Activated naive CD4-positive, alpha-beta T cell treated with anti-CD3 and anti-CD28 coated beads, Interleukin-2, amount 50 U/mL, for 16 hours (primary cell): Measurements from ENCODE around the gene SPIRE1.
"Not testable (repeated sequence)": the region's sequence is repeated elsewhere in the genome, so short reads cannot be mapped to it uniquely, and the experiment has no call there.

Experiments
- DNase-seq: peaks from one replicate; pipeline ENCODE4 v3.0.0-alpha.2; 2020

The SPIRE1 gene

DNA sequence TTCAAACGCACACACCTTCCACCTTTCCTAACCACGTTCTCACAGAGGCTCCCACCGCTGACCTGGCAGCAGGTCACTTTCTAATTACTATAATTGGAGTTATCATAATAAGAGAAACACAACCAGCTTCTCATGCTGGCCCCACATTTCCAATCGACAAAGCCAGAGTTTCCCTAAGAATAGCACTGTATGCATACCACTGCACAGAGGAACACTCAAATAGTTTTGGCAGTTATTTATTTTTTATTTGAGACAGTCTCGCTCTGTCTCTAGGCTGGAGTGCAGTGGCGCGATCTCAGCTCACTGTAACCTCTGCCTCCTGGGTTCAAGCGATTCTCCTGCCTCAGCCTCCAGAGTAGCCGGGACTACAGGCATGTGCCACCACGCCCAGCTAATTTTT, 176.0 kb downstream of the SPIRE1 start:
- not testable (repeated sequence) for DNase-seq

DNA sequence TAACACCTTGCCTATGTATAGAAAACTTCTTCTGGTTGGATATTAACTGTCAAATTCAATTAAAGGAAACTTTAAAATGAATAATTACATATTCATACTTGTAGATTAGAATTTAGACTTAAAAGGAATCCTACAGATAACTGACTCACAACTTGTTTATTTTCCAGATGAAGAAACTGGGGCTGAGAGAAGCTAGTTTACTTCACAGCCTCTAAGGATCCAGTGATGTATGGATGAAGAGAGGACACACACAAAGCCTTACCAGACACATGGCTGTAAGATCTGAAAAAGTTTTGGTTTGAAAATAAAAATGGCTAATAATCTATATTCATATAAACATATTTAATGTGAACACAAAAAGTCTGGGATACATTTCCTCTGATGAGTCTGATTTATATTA, 177.9 kb downstream of the SPIRE1 start:
- no peak for DNase-seq

DNA sequence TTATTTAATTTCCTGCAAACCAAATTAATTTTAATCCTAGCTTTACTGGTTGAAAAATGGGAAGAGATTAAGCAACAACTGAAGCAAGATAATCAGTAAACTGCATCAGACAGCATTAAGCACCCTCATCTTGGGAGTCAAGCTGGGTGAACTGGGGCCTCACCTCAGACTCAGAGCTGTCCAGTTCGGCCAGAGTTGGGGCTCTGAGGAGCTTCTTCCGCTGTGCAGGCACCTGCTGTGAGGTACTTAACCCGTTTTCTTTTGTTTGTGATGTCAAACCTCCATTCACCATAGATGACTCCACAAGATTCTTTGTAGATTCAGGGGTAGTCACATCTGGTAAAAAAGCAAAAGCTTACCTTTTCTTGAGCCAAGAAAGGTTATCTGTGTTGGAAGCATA, 178.4 kb downstream of the SPIRE1 start:
- no peak for DNase-seq

DNA sequence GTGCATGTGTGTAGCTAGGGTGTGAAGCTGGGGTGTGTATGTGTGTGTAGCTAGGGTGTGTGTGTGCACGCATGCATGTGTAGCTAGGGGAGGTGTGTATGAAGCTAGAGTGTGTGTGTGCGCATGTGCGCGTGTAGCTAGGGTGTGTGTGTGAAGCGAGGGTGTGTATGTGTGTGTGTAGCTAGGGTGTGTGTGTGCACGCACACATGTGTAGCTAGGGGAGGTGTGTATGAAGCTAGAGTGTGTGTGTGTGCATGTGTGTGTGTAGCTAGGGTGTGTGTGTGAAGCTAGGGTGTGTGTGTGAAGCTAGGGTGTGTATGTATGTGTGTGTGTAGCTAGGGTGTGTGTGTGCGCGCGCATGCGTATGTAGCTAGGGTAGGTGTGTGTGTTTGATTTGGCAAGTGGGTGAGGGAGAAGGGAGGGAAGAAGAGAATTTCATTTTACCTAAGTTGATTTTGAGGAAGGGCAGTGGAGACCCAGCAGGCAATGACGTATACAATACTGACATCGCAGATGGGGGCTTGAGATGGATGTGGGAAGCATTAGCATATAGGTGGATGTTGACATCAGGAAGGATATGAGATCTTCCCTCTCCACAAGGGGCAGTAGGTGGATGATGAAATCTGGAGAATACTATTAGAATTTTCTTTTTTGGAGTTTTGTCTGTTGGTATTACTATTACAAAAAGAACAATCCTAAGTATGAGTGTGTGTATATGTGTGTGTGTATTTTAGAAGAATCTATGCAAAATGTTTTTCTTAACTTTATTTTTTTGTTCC, 179.4 kb downstream of the SPIRE1 start:
- no peak for DNase-seq

DNA sequence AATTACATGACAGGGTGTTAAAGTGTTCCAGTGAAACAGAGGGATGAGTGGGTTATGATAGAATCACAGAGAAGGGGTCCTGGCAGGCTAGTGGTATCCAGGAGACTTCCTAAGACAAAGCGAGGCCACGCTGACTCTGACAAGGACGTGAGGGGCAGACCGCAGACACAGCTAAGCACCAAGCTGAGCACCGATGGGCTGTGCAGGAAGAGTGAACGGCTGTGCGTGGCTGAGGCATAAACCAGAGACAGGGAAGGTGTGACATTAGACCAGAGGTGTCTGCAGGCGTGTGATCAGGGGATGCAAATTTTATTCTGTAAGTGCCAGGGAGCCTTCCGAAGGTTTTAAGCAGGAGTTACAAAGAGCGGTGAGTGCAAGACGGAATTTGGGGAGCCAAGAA, 180.3 kb downstream of the SPIRE1 start:
- no peak for DNase-seq

DNA sequence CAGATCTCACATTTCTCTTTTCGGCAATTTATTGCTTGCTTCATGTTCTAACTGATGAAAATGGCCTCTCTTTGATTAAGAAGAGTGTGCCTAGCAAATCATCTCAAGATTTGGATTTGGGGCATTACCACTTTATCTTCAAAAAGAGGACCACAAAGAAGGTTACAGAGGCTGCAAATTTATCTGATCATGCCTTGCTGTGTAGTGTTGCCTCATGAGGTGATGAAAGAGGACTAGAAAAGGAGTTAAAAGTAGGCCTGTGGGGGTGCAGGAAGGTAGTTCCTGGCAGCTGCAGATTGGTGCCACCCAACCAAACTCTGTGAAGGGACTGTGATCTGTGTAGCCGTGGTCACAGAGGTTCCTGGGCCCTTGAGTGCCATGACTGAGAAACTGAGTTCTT, 181.0 kb downstream of the SPIRE1 start:
- DNase-seq = no peak

DNA sequence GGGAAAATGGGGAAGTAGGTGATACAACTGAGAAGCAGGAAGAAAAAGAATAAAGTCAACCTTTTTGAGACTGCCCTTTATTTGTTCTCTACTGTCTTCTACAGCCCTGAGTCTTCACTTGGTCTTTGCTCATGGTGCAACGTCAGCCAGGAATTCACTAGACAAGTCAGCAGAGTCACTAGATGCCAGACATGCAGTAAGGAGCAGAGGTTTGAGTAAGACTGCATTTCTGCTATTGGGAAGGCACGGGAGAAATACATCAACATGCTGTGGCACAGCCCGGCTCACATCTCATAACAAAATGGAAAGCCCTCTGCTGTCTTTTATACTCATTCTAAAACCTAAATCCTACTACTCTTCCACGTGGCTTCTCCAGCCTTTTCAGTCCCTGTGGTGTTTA, 183.0 kb downstream of the SPIRE1 start:
- no peak for DNase-seq

DNA sequence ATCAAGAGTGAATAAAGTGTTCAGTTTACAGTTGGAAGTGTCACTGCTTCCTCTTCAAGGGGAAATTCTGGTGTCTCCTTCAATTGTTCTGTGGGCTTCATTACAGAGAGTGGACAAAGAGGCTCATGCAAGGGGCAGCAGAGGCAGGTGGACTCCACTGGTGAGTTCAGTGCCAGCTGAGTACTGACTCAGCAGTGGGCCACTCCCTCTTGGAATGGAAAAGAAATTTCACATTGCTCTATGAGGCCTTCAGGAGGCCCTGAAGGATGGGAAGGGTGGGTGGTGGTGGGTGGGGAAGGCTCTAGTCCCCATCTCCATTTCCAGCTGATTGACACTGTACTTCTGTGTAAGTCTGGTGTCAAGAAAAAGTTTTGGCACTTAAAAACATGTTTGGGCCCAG, 183.8 kb downstream of the SPIRE1 start:
- no peak for DNase-seq

DNA sequence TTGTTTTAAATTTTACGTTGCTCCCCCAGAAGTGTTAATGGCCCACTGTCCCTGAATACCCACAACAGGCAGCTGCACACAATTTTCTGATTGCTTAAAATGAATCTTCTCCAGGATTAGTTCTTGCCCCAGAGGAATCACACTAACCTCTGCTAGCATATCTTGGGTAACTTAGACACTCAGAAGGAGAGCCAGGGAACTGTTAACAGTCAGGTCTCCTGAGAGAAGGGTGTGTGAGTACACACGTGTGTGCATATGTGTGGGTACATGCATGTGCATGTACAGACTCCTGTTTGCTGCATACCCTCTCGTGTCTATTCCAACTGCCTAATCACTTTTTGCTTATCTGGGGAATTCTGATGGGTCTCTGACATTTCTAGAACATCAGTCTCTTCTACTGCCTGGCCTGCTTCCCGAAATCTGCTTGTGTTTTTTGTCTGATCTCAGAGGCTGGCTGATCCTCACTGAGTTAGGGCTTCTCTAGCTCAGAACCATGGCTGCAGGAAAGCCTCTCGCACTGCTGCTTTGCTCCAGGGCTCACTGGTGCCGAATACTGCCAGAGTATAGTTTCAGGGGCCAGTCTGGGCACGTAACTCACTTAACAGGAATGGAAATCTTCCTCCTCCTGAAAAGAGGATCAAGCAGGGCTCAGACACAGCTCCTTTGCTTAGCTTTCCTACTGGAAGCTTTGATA, 187.4 kb downstream of the SPIRE1 start:
- DNase-seq = no peak

DNA sequence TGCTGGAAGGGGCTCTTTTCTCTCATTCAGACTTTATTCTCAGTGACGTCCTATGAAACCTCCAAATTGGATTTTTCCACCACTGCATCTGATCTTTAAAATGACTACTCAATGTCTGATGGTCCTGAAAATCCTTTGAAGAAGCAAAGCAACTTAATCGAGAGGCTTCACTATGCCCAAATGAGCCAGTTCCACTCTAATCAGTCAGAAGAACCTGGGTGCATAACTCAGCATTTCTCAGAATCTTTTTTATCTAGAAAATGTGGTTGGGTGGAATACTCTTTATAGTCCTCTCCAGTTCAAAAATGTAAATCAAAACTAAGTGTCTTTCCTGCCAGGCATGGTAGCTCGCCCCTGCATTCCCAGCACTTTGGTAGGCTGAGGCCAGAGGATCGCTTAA, 189.5 kb downstream of the SPIRE1 start:
- no peak for DNase-seq

DNA sequence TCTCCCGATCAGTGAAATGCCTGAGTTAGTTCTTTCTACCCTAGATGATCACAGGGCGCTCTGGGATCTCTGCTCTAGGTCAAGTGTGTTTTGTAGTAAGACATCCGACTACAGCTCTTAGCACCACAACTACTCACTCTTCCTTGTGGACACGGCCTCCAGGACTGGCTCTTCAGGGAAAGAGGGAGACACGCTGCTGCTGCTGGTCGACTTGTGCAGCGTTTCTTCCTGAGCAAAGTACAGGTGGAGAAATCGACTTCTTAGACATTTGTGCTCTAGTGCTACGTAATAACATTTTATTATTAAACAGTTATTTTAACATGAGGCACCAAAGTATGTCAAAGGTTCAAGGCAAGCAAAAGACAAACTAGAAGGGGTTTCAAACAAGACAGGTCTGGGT, 193.2 kb downstream of the SPIRE1 start:
- no peak for DNase-seq

DNA sequence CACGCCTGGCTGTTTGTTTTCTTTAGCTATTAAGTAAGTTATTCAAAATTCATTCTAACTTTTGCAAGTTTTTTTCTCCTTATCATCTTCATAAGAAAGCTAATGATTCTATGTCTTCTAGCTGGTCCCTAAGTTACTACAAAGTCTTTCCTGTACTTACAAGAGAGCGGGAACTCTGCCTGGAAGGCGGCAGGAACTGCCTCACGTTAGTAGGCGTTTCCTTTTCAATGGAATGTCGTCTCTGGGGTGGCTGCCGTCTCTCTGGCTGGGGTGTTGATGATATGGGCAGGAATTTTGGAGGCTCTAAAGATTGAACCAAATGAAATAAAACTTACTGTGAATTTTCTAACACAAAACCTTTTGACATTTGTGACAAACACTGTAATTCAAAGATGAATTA, 194.7 kb downstream of the SPIRE1 start:
- no peak for DNase-seq

DNA sequence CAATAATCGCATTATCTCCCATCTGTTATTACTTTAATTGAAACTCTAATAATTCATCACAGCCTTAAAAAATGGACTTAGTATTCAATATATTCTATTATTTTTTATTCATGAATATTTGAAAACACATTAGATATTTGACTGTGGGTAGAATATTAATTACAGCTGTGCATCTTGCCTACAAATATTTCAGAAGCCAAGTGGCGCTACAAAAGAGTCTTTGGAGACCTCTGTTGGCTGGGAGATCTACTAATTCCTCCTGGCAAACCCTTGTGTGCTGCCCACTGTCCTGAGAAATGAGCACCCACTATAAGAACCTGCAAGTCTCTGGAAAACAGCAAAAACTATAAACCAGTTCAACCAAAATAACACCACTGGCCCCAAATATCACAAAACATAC, 195.7 kb downstream of the SPIRE1 start:
- no peak for DNase-seq

DNA sequence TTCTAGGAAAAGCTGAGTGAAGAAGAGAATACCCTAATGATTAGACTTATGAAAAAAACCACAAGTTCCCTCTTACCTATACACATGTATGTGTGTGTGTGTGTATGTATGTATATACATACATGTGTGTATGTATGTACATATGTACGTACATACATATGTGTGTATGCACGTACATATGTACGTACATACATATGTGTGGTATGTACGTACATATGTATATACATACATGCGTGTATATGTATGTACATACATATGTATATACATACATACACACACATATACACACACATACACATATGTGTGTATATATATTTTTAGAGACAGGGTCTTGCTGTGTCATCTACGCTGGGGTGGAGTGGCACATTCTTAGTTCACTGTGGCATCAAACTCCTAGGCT, 196.6 kb downstream of the SPIRE1 start:
- no peak for DNase-seq

DNA sequence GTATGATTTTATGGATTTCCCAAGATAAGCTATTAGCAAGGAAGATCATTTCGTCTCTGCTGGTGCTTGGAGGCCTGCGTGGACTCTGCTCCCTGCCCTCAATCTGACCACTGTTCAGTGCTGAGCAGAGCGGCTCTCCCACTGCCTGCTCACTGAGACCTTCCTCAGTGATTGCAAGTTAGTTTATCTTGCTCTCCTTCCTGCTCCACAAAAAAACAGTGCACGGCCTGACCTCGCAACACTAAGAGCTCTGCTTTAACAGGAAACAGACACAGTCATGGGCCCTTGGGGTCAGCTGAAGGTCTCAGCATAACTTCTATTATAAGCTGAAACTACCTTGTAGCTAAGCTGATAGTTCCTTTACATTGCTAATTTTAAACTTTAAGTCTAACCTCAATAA, 197.0 kb downstream of the SPIRE1 start:
- DNase-seq = no peak

DNA sequence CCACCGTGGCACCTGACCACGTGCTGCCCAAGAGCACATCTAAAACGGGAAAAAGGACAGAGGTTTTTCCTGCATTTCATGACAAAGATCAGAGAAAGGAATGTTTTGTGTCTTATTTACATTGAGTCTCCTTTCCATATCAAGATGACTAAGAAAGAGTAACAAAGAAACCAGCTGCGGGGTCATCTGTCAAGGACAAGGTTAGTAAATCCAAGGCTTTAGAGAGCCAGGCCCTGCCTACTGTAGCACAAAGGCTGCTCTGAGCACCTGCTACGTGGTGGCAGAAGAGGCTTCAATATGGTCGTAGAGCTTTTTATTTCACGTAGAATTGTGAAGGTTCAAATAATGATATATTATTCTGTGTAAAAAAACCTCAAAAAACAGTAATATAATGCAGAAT, 199.1 kb downstream of the SPIRE1 start:
- no peak for DNase-seq

DNA sequence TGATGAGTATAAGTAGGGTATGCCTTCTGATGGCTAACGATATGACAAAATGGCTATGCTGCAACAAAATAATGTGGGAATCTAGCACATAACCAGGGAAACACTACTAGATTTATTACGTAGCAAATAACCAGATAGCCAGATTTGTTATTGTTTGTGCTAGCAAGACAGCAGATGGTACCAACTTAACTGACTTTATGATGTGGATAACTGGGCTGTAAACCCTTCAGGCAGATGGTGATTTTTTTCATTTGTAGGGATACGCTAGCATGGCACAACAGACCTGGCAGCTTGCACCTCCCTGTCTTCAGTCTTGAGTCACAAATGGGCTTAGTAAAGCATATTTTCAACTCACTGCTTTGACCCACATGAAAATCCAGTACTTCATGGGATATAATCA, 201.5 kb downstream of the SPIRE1 start:
- DNase-seq = no peak

DNA sequence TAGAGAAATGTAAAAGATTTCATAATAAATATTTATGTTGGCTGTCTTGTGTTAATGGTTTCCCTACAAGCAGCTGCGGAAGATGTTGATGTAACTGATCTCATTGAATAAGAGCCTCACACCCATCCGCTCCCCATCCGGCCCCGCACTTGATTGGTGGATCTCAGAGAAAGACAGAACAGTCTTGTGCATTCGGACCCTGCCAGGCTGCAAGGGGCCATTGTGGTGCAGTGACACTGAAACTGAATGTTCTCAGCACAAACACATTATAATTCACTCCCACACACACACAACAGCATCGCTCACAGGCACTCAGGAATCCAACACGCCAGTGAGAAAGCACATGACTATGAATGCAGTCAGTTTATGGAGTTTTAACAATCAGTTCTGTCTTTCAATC, 202.4 kb downstream of the SPIRE1 start:
- no peak for DNase-seq

DNA sequence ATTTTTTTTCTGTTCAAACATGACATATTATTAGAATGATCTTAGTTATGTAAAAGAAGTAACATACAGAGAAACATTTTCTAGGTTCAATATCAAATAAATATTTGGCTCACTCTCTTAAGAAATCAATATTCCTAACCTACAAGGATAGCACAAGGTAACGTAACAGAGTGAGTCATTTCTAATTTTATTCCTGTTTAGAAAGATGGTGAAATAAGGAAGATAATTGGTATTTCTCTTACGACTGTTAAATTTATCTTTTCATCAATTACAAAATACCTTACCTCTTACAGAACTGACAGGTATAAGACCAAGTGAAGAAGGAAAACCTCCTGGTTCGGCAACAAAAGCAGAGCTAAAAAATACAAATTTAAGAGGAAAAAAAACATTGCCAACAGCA, 205.1 kb downstream of the SPIRE1 start:
- DNase-seq = no peak

DNA sequence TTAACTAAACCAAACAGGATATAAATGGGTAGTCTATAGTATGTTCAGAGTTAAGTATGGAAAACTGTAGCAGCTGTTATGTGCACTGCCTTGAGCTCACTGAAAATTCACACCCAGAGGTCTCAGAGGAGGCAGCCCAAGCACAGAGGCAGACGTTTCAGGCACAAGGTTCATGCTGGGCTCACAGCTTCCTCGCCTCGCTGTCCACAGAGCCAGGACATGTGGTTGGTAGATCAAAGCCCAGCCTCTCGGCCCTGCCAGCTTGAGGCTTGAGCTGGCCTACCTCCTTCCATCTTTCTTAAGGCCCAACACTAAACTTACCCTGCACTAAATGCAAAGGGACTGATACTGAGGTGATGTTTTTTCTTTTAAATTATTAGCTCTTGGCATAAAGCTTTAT, 206.5 kb downstream of the SPIRE1 start:
- DNase-seq = no peak

DNA sequence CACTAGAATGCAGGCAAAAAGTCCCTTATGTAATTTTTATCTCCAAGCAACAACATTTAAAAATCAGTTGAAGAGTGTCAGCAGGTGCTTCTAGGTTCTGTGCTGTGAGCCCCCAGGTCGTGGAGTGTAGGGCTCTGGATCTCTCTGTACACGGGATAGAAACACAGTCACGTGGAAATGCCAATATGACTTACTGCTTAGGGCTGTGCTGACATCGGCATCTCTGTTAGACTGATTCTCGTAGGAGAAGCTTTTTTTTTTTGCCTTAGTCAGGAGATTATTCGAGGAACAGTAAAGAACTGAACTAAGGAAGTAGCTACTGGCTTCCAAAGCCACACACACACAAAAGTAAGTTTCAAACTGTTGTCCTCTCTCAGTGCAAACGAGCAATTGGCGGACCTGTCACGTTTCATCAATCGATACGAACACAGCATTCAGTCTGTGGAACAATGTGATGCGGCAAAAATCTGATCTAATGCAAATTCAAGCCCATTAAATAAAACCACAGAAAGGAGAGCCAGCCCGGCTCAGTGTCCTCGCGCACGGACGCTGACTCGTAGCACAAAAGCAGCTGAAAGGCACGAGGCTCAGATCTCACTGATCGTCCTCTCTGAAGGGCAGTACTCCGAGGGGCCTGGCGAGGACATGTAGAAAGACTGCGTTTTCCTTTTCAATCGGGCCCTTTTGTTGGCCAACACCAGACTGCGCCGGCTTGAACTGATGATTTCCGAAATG, 208.7 kb downstream of the SPIRE1 start:
- DNase-seq = no peak

DNA sequence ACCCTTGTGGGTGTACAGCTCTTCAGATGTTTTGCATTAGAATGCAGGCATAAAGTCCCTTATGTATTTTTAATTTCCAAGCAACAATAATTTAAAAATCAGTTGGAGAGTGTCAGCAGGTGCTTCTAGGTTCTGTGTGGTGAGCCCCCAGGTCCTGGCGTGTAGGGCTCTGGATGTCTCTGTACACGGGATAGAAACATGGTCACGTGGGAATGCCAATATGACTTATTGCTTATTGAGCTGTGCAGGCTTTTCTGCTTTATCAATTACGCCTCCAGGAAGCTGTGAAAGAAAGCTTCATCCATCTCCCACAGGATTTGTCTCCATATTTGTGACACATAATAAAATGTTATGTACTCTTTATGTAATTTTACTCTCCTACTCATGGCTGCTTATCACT, 212.4 kb downstream of the SPIRE1 start:
- no peak for DNase-seq

DNA sequence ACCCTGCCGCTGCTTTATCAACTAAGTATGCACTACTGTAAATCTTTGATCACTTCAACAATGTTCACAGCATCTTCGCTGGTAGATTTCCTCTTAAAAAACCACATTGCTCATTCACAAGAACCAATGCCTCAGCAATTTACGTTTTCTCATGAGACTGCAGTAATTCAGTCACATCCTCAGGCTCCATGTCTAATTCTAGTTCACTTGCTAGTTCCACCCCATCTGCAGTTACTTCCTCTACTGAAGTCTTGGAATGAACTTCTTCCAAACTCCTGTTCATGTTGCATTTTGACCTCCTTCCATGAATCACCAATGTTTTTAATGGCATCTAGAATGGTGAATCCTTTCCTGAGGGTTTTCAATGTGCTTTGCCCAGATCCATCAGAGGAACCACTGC, 214.4 kb downstream of the SPIRE1 start:
- no peak for DNase-seq

DNA sequence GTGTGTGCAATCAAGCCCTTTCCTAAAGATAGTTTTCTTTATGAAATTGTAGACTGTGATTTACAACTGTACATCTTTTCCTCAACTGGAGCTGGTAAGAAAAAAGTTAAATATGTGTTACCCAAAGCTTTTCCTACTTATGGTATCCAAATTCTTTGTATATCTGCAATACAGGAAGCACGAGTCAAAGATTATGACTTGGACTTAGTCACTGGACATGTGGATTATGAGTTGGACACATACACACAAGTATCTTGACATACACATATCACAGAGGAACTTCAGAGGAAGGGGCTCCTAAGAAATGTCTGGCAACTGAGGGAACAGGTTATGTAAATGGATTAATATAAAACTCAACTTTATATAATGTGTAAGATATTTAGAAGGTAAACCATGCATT, 215.0 kb downstream of the SPIRE1 start:
- no peak for DNase-seq
